Loucy (cell line): ENCODE results near the gene PIGP.
A peak's percentile ranks its signal among the peaks of the same experiment; 100 is the strongest.

Experiments
- H2AFZ ChIP-seq: fragments of 200-600 bp; sonication (generic); 2 replicates; pipeline ENCODE4 v1.6.0; 2016; ENCODE audit warnings: antibody characterized with exemption, mild to moderate bottlenecking, low read length, moderate library complexity
- H3F3A ChIP-seq: fragments of 200-600 bp; 2 replicates; pipeline ENCODE4 v1.6.0; 2016; ENCODE audit warnings: antibody characterized with exemption, low read depth, mild to moderate bottlenecking
- H3K27me3 ChIP-seq: fragments of 200-600 bp; sonication (generic); 2 replicates; pipeline ENCODE4 v1.6.1; 2014; ENCODE audit warnings: low read length, mild to moderate bottlenecking; ENCODE audit not compliant: insufficient read depth, poor library complexity, severe bottlenecking
- H3K36me3 ChIP-seq: fragments of 200-600 bp; sonication (generic); 2 replicates; pipeline ENCODE4 v1.6.1; 2016; ENCODE audit warnings: low read length; ENCODE audit not compliant: insufficient read depth
- H3K4me1 ChIP-seq: fragments of 200-600 bp; sonication (generic); 2 replicates; pipeline ENCODE4 v1.5.1; 2014; ENCODE audit warnings: low read length, mild to moderate bottlenecking; ENCODE audit not compliant: insufficient read depth, poor library complexity, severe bottlenecking
- H3K4me2 ChIP-seq: fragments of 200-600 bp; sonication (generic); 2 replicates; pipeline ENCODE4 v1.6.0; 2014; ENCODE audit warnings: antibody characterized with exemption, low read length, low read depth, mild to moderate bottlenecking; ENCODE audit not compliant: poor library complexity, severe bottlenecking
- H3K4me3 ChIP-seq: fragments of 200-600 bp; sonication (generic); 2 replicates; pipeline ENCODE4 v1.5.1; 2014; ENCODE audit warnings: low read length, mild to moderate bottlenecking, mixed read lengths; ENCODE audit not compliant: poor library complexity, severe bottlenecking
- H3K79me2 ChIP-seq: fragments of 200-600 bp; sonication (generic); 2 replicates; pipeline ENCODE4 v1.6.1; 2014; ENCODE audit warnings: low read length; ENCODE audit not compliant: insufficient read depth
- H3K9ac ChIP-seq: fragments of 200-600 bp; sonication (generic); 2 replicates; pipeline ENCODE4 v1.6.0; 2014; ENCODE audit warnings: mild to moderate bottlenecking, low read depth, low read length, moderate library complexity; ENCODE audit not compliant: poor library complexity, severe bottlenecking
- H3K9me2 ChIP-seq: fragments of 200-600 bp; sonication (generic); replicated peaks from 2 replicates; pipeline ENCODE4 v1.6.1; 2016; ENCODE audit warnings: low read depth, low read length, mixed read lengths
- H3K9me3 ChIP-seq: fragments of 200-600 bp; sonication (generic); 2 replicates; pipeline ENCODE4 v1.6.1; 2014; ENCODE audit warnings: mild to moderate bottlenecking, antibody characterized with exemption, low read length, low read depth; ENCODE audit not compliant: insufficient read depth
- H4K20me1 ChIP-seq: fragments of 200-600 bp; sonication (generic); 2 replicates; pipeline ENCODE4 v1.6.0; 2014; ENCODE audit warnings: antibody characterized with exemption, low read length, mild to moderate bottlenecking; ENCODE audit not compliant: insufficient read depth, poor library complexity, severe bottlenecking
- CTCF ChIP-seq: fragments of 200-600 bp; sonication (generic); conservative IDR thresholded peaks from 2 replicates; pipeline ENCODE4 v1.5.1; 2014; ENCODE audit warnings: mild to moderate bottlenecking, antibody characterized with exemption, low read length
- EZH2phosphoT487 ChIP-seq: fragments of 200-600 bp; IDR thresholded peaks from 2 replicates; pipeline ENCODE4 v1.6.1; 2018; ENCODE audit warnings: antibody characterized with exemption, mild to moderate bottlenecking, moderate library complexity, borderline replicate concordance

PIGP gene

GRCh38 chr21:37074197-37074510 lies 1.3 kb upstream of the PIGP start:
- Histone ChIP-seq H3K9ac (peak overlapping the region; percentile 90), H4K20me1 (peaks cover 49% of the 10 kb centered on the region), H2AFZ (peak overlapping the region; percentile 88; the same call in 1 of the 2 replicates), H3K4me3 (peak overlapping the region; percentile 88), H3K79me2 (peaks cover 87% of the 10 kb centered on the region), H3K9me2 (no peaks in the 10 kb centered on the region), H3K4me1 (peaks cover 76% of the 10 kb centered on the region), H3F3A (peaks cover 11% of the 10 kb centered on the region; the same call in 1 of the 2 replicates), H3K9me3 (no peaks in the 10 kb centered on the region), H3K27me3 (no peaks in the 10 kb centered on the region), H3K36me3 (no peaks in the 10 kb centered on the region), H3K4me2 (peak overlapping the region; percentile 97)
- no peak for TF ChIP-seq CTCF
- no peak for TF ChIP-seq EZH2phosphoT487

GRCh38 chr21:37073417-37074196 lies 736 bp upstream of the PIGP start:
- Histone ChIP-seq H3K9me3 (no peaks in the 10 kb centered on the region), H3F3A (peaks cover 6% of the 10 kb centered on the region; the same call in 1 of the 2 replicates), H3K27me3 (no peaks in the 10 kb centered on the region), H2AFZ (peak overlapping the region; percentile 88), H4K20me1 (peaks cover 44% of the 10 kb centered on the region), H3K4me3 (peak overlapping the region; percentile 88), H3K9me2 (no peaks in the 10 kb centered on the region), H3K4me2 (peak overlapping the region; percentile 97), H3K36me3 (no peaks in the 10 kb centered on the region), H3K9ac (peak overlapping the region; percentile 90), H3K4me1 (peaks cover 76% of the 10 kb centered on the region), H3K79me2 (peaks cover 82% of the 10 kb centered on the region)
- TF ChIP-seq EZH2phosphoT487 (no peak), CTCF (peak; percentile 28; the same call in 1 of the 2 replicates)

GRCh38 chr21:37072274-37072987 lies 440 bp downstream of the PIGP start:
- no peaks in the 10 kb centered on the region for H3K27me3 ChIP-seq
- peaks cover 70% of the 10 kb centered on the region for H3K79me2 ChIP-seq
- peak overlapping the region; percentile 85 for H3K4me2 ChIP-seq
- TF ChIP-seq CTCF = no peak
- no peak for TF ChIP-seq EZH2phosphoT487
- peaks cover 35% of the 10 kb centered on the region for H4K20me1 ChIP-seq
- peak overlapping the region; percentile 88 for H3K4me3 ChIP-seq
- H3K9ac ChIP-seq = peak overlapping the region; percentile 96
- H3F3A ChIP-seq = 0 out of 2 replicates have a peak, but pooled peaks cover under 1% of the 10 kb centered on the region
- no peaks in the 10 kb centered on the region for H3K9me3 ChIP-seq
- H3K9me2 ChIP-seq = no peaks in the 10 kb centered on the region
- peak overlapping the region; percentile 49 for H2AFZ ChIP-seq
- H3K36me3 ChIP-seq = no peaks in the 10 kb centered on the region
- H3K4me1 ChIP-seq = peaks cover 70% of the 10 kb centered on the region
